T follicular helper cell (primary cell): Measurements from ENCODE around the gene NUPR2.
A peak's percentile ranks its signal among the peaks of the same experiment; 100 is the strongest.
"Not testable (repeated sequence)": the region's sequence is repeated elsewhere in the genome, so short reads cannot be mapped to it uniquely, and the experiment has no call there.

ENCODE experiments used
- DNase-seq: peaks from one replicate; pipeline ENCODE4 v3.0.0-alpha.2; 2020; ENCODE audit warnings: low read depth

The NUPR2 gene

GRCh38 chr7:56086761-56087160, 29.5 kb downstream of the NUPR2 start:
- no peak for DNase-seq

- DNase-seq = no peak
Measured at GRCh38 chr7:56083150-56083785, 32.9 kb downstream of the NUPR2 start.

- DNase-seq = no peak
Measured at GRCh38 chr7:56081626-56082340, 34.4 kb downstream of the NUPR2 start.

- DNase-seq = not testable (repeated sequence)
Measured at GRCh38 chr7:56080726-56081435, 35.3 kb downstream of the NUPR2 start.

GRCh38 chr7:56079450-56080185, 36.6 kb downstream of the NUPR2 start:
- DNase-seq = no peak

GRCh38 chr7:56078196-56078595, 38.0 kb downstream of the NUPR2 start:
- no peak for DNase-seq

GRCh38 chr7:56077681-56078080, 38.5 kb downstream of the NUPR2 start:
- no peak for DNase-seq

- DNase-seq = peak; percentile 31
Measured at GRCh38 chr7:56074371-56074791, 41.8 kb downstream of the NUPR2 start.

- DNase-seq = not testable (repeated sequence)
Measured at GRCh38 chr7:56066376-56066775, 49.8 kb downstream of the NUPR2 start.
